Tibial nerve (tissue), 4 donors: ENCODE measurements around the gene EBF4. TPM values are rescaled to one million over a fixed set of nuclear protein-coding genes. Genes with fewer than 3 reads are reported as not detected.

Source experiments
- DNase-seq, 2 donors: peaks; one replicate each; pipeline ENCODE4 v3.0.0-alpha.2; 2019; ENCODE audit warnings: low spot score in 2 of 2
- H3K27ac ChIP-seq, 4 donors: fragments of 200-600 bp; sonication (generic) in 3 of 4; one replicate each; pipeline ENCODE4 v1.5.1; 2017 to 2019; ENCODE audit warnings: mild to moderate bottlenecking in 1 of 4
- H3K27me3 ChIP-seq, 2 donors: fragments of 200-600 bp; sonication (generic) in 1 of 2; one replicate each; pipeline versions ENCODE4 v1.5.1 to v1.6.0; 2017 to 2019
- H3K36me3 ChIP-seq, 3 donors: fragments of 200-600 bp; sonication (generic); one replicate each; pipeline ENCODE4 v1.5.1; 2018 to 2019
- H3K4me1 ChIP-seq, 4 donors: fragments of 200-600 bp; sonication (generic) in 3 of 4; one replicate each; pipeline ENCODE4 v1.5.1; 2017 to 2019
- H3K4me3 ChIP-seq, 4 donors: fragments of 200-600 bp; sonication (generic) in 3 of 4; one replicate each; pipeline ENCODE4 v1.5.1; 2017 to 2019; ENCODE audit warnings: mild to moderate bottlenecking in 1 of 4, moderate library complexity in 1 of 4
- H3K9me3 ChIP-seq, 4 donors: fragments of 200-600 bp; sonication (generic) in 3 of 4; one replicate each; pipeline ENCODE4 v1.5.1; 2017 to 2019
- EP300 ChIP-seq, 2 donors: sonication (generic); formaldehyde crosslinking; IDR thresholded peaks; one replicate each; pipeline ENCODE4 v1.6.1; 2017; ENCODE audit warnings: antibody characterized with exemption in 2 of 2, mild to moderate bottlenecking in 1 of 2
- POLR2A ChIP-seq, 2 donors: fragments of 450-650 bp; IDR thresholded peaks; one replicate each; pipeline ENCODE4 v1.6.1; 2017; ENCODE audit warnings: antibody characterized with exemption in 2 of 2, mild to moderate bottlenecking in 2 of 2, moderate library complexity in 2 of 2
- WGBS, 2 donors: methylation state at CpG; one replicate each; pipeline ENCODE4 v1.1.5; 2018; 5-methylcytosine and 5-hydroxymethylcytosine counted together
- total RNA-seq, 4 donors: library from RNA; depleted of rRNA; stranded (reverse); fragments of >200 nt; gene quantifications; one replicate each; pipeline ENCODE4 v1.1.0, GENCODE V29; 2016
- TF ChIP-seq, protein P1 (sequence below), 5 experiments: fragments of 200-600 bp in 3 of 5; fragments of 450-650 bp in 2 of 5; sonication (generic) in 3 of 5; IDR thresholded peaks; one replicate each; pipeline ENCODE4 v1.5.1; 2016 to 2019; ENCODE audit warnings: antibody characterized with exemption in 5 of 5, mild to moderate bottlenecking in 3 of 5, moderate library complexity in 2 of 5

Gene EBF4
- total RNA-seq, 4 donors from 2014 or later = 4.8 to 17.5 (median 10.4) TPM

DNA sequence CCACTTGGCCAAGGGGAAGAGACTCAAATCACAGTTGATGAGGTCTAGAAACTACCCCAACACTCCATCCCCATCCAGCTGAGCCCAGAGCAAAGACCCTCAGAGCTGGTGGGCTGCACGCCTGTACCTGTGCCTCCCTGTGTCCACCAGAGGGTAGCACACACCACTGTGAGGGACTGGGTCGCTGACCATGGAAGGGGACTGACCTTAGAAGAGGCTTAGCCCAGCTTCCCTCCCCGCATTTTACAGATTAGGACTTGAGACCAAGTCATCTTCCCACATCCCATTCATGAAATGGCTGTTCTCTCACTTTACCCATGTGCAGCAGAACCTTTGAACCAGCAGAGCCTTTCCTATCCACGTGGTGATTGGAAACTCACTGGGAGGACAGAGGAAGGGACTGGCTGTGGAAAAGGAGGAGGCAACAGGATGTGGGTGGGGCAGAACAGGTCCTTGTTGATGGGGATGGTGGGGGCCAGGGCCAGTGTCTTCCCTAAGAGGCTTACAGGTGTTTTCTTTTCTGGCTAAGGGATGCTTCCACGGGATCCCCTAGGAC lies 63.6 kb downstream of the EBF4 start:
- WGBS, 2 donors = 30 to 37% methylated on average over 5 of the region's 5 CpGs
- Histone ChIP-seq H3K4me1 (peaks cover 0 to 22% (median 15%) of the 10 kb centered on the region in 4 donors), H3K36me3 (peaks cover 0 to 8% (median 0%) of the 10 kb centered on the region in 3 donors), H3K27me3 (peaks cover 0 to 76% of the 10 kb centered on the region in 2 donors), H3K9me3 (no peaks in the 10 kb centered on the region), H3K27ac (no peak overlapping the region), H3K4me3 (no peak overlapping the region)
- TF ChIP-seq EP300 (IDR thresholded peaks at IDR 0.05) = no peak
- TF ChIP-seq, protein P1, sequence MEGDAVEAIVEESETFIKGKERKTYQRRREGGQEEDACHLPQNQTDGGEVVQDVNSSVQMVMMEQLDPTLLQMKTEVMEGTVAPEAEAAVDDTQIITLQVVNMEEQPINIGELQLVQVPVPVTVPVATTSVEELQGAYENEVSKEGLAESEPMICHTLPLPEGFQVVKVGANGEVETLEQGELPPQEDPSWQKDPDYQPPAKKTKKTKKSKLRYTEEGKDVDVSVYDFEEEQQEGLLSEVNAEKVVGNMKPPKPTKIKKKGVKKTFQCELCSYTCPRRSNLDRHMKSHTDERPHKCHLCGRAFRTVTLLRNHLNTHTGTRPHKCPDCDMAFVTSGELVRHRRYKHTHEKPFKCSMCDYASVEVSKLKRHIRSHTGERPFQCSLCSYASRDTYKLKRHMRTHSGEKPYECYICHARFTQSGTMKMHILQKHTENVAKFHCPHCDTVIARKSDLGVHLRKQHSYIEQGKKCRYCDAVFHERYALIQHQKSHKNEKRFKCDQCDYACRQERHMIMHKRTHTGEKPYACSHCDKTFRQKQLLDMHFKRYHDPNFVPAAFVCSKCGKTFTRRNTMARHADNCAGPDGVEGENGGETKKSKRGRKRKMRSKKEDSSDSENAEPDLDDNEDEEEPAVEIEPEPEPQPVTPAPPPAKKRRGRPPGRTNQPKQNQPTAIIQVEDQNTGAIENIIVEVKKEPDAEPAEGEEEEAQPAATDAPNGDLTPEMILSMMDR (IDR thresholded peaks at IDR 0.05) = peak in 3 of 5 experiments; percentile 30 to 44 (median 32)
- no peak for DNase-seq

DNA sequence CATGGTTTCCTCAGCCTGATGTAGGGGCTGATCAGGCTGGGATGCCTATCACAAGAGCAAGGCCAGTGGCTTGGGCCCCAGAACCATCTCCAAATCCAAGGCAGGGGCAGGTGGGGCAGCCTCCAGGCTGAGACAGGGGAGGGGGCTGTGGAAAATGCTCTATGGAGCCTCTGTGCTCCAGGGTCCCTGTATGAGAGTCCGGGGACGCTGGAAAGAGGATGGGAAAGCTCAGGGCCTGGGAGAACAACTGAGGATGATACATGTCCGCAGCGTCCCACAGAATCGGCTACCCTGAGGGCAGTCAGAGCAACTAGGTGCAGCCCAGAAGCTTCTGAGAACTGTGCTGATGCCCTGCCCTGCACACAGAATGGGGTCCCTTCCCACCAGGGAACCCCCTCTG lies 64.4 kb downstream of the EBF4 start:
- Histone ChIP-seq H3K9me3 (no peaks in the 10 kb centered on the region), H3K4me3 (no peak overlapping the region), H3K27me3 (peaks cover 0 to 71% of the 10 kb centered on the region in 2 donors), H3K27ac (no peak overlapping the region), H3K4me1 (peaks cover 0 to 13% (median 7%) of the 10 kb centered on the region in 4 donors), H3K36me3 (peaks cover 0 to 8% (median 0%) of the 10 kb centered on the region in 3 donors)
- no peak for DNase-seq
- WGBS, 2 donors = 92% methylated on average over 5 of the region's 5 CpGs
- TF ChIP-seq, protein P1 (IDR thresholded peaks at IDR 0.05) = no peak
- no peak for TF ChIP-seq EP300 (IDR thresholded peaks at IDR 0.05)
- no peak for TF ChIP-seq POLR2A (IDR thresholded peaks at IDR 0.05)

DNA sequence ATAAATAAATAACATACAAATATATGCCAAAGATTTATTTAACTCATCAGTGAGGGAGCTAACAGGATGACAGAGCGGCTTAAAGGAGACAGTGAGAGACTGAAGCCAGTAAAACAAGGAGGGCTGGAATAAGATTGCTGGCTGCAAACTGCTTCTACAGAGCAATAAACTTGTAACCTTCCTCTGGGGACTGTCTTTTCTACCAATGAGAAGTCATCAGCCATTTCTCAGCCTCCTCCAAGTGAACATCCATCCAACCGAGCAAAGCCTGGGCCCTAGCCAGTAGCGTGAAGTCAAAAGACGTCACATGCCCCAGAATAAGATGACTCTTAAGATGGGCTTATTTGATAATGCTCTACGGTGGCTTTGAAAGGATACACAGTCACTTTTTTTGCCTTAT lies 65.4 kb downstream of the EBF4 start:
- no peak overlapping the region for H3K27ac ChIP-seq
- no peak overlapping the region for H3K4me3 ChIP-seq
- H3K27me3 ChIP-seq = peaks cover 0 to 65% of the 10 kb centered on the region in 2 donors
- peaks cover 0 to 8% (median 0%) of the 10 kb centered on the region in 3 donors for H3K36me3 ChIP-seq
- no peak for DNase-seq
- H3K9me3 ChIP-seq = no peaks in the 10 kb centered on the region
- 66 to 69% methylated on average over 5 of the region's 5 CpGs for WGBS, 2 donors
- H3K4me1 ChIP-seq = peaks cover 0 to 6% (median 3%) of the 10 kb centered on the region in 4 donors
- TF ChIP-seq, protein P1 (IDR thresholded peaks at IDR 0.05) = no peak
- no peak for TF ChIP-seq POLR2A (IDR thresholded peaks at IDR 0.05)
- no peak for TF ChIP-seq EP300 (IDR thresholded peaks at IDR 0.05)

DNA sequence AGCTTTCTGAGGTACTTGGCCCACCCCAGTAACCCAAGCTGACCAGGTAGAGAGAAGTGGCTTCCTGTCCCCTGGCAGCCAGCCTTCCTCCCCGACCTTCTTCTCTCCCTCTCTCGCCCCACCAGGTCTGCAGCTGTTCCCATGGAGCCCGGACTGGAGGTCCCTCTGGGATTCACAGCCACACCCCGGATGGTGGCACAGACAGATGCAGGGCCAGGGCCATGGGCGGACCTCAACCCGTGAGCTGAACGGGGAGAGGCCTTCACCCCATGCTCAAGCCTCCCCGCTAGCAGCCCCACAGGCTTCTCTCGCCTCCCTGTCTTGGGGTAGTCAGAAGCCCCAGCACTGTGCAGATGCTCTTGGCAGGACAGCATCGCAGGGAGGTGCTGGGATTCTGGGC lies 66.6 kb downstream of the EBF4 start:
- H3K4me1 ChIP-seq = no peaks in the 10 kb centered on the region
- WGBS, 2 donors = 80 to 84% methylated on average over 9 to 10 of the region's 10 CpGs
- no peak overlapping the region for H3K4me3 ChIP-seq
- peaks cover 0 to 65% of the 10 kb centered on the region in 2 donors for H3K27me3 ChIP-seq
- no peak for DNase-seq
- TF ChIP-seq, protein P1 (IDR thresholded peaks at IDR 0.05) = no peak
- TF ChIP-seq POLR2A (IDR thresholded peaks at IDR 0.05) = no peak
- TF ChIP-seq EP300 (IDR thresholded peaks at IDR 0.05) = no peak
- H3K36me3 ChIP-seq = peaks cover 0 to 8% (median 0%) of the 10 kb centered on the region in 3 donors
- H3K9me3 ChIP-seq = no peaks in the 10 kb centered on the region
- no peak overlapping the region for H3K27ac ChIP-seq

DNA sequence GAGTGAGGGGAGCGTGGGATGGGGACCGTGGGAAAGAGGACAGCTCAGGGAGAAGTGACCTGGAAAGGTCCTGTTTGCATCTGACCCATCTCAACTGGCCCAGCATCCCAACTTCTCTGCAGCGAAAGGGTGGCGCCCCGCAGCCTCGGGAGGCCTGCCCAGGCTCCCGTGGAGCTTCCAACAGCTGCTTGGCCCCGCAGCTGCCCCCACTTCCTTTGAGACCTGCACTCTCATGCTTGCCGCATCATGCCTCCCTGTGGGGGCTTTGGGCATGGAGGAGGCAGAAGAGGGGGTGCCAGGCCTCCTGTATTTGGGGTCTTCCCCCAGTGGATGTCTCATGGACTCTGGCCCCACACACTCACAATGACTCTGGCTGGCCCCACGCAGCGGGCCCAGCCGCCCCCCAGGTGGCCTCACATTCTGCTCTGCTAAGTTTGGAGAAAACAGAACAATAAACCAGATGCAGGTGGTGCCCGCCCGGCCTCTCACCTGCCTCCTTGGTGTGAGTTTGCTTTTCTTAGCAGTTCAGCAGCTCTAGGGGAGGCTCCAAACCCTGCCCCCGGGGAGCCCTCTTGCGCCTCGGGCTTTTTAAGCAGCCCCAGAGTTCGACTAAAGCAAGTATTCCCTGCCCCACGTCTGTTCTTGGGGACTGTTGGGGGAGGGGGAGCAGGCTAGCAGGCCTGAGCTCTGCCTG lies 67.2 kb downstream of the EBF4 start:
- WGBS, 2 donors = 58 to 61% methylated on average over 19 of the region's 19 CpGs
- no peak overlapping the region for H3K27ac ChIP-seq
- H3K9me3 ChIP-seq = no peaks in the 10 kb centered on the region
- H3K27me3 ChIP-seq = peaks cover 0 to 62% of the 10 kb centered on the region in 2 donors
- TF ChIP-seq, protein P1 (IDR thresholded peaks at IDR 0.05) = no peak
- TF ChIP-seq EP300 (IDR thresholded peaks at IDR 0.05) (no peak), POLR2A (IDR thresholded peaks at IDR 0.05) (no peak)
- DNase-seq = no peak
- no peaks in the 10 kb centered on the region for H3K4me1 ChIP-seq
- no peak overlapping the region for H3K4me3 ChIP-seq
- H3K36me3 ChIP-seq = peaks cover 0 to 8% (median 0%) of the 10 kb centered on the region in 3 donors
